Tibial nerve (tissue), 4 donors: ENCODE data around the gene CORIN.

Experiments
- CTCF ChIP-seq, 5 experiments: fragments of 200-600 bp in 3 of 5; fragments of 450-650 bp in 2 of 5; sonication (generic) in 3 of 5; IDR thresholded peaks; one replicate each; pipeline ENCODE4 v1.5.1; 2016 to 2019; ENCODE audit warnings: antibody characterized with exemption in 5 of 5, mild to moderate bottlenecking in 3 of 5, moderate library complexity in 2 of 5
- EP300 ChIP-seq, 2 donors: sonication (generic); formaldehyde crosslinking; IDR thresholded peaks; one replicate each; pipeline ENCODE4 v1.6.1; 2017; ENCODE audit warnings: antibody characterized with exemption in 2 of 2, mild to moderate bottlenecking in 1 of 2
- POLR2A ChIP-seq, 2 donors: fragments of 450-650 bp; IDR thresholded peaks; one replicate each; pipeline ENCODE4 v1.6.1; 2017; ENCODE audit warnings: antibody characterized with exemption in 2 of 2, mild to moderate bottlenecking in 2 of 2, moderate library complexity in 2 of 2

DNA sequence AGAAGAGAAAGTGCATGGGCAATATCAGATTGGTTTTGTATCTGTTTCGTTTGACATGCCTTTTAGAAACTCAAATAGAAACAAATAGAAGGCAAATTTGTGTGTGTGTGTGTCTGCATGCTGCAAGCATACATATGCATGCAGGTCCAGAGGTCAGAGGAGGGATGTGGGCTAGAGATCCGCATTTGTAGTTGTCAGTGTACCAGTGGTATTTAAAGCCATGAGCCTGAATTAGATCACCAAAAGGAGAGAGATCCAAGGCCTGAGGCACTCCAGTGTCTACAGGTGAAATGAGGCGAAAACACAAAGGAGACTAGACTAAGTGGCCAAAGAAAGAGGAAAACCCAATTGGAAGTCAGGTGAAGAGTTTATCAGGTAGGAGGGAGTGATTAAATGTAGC lies 106.7 kb downstream of the CORIN start:
- TF ChIP-seq POLR2A (IDR thresholded peaks at IDR 0.05) (no peak), CTCF (IDR thresholded peaks at IDR 0.05) (no peak), EP300 (IDR thresholded peaks at IDR 0.05) (no peak)
